HCT116 (cell line): ENCODE results near the gene CYP1A2.

Experiments
- CEBPB ChIP-seq: IDR thresholded peaks from 2 replicates; pipeline ENCODE4 v1.6.1; 2012; ENCODE audit warnings: low read depth
- EGR1 ChIP-seq: IDR thresholded peaks from 2 replicates; pipeline ENCODE4 v1.6.1; 2012; ENCODE audit warnings: low read depth
- EZH2 ChIP-seq: fragments of 200-600 bp; sonication (generic); IDR thresholded peaks from 2 replicates; pipeline ENCODE4 v1.6.1; 2017; ENCODE audit warnings: antibody characterized with exemption, mixed run types
- POLR2A ChIP-seq: IDR thresholded peaks from 2 replicates; pipeline ENCODE4 v1.7.0; 2011; ENCODE audit warnings: borderline replicate concordance; ENCODE audit not compliant: insufficient read depth, insufficient read length; ENCODE audit errors: extremely low read depth
- POLR2AphosphoS5 ChIP-seq: IDR thresholded peaks from 2 replicates; pipeline ENCODE4 v1.6.1; 2011; ENCODE audit warnings: mild to moderate bottlenecking, low read depth, low read length, moderate library complexity
- RAD21 ChIP-seq: IDR thresholded peaks from 2 replicates; pipeline ENCODE4 v1.6.1; 2012; ENCODE audit warnings: low read depth, mild to moderate bottlenecking
- SRF ChIP-seq: IDR thresholded peaks from 2 replicates; pipeline ENCODE4 v1.6.1; 2012; ENCODE audit warnings: low read depth
- TCF7L2 ChIP-seq: IDR thresholded peaks from 2 replicates; pipeline ENCODE4 v1.7.0; 2011; ENCODE audit warnings: borderline replicate concordance, inconsistent platforms; ENCODE audit not compliant: insufficient read depth, insufficient read length; ENCODE audit errors: extremely low read depth
- YY1 ChIP-seq: IDR thresholded peaks from 2 replicates; pipeline ENCODE4 v1.6.1; 2011; ENCODE audit warnings: low read length, low read depth, moderate library complexity, mild to moderate bottlenecking; ENCODE audit not compliant: insufficient replicate concordance; ENCODE audit errors: extremely low read depth
- ZNF274 ChIP-seq: fragments of 200-500 bp; sonication (Bioruptor generic); IDR thresholded peaks from 2 replicates; pipeline ENCODE4 v1.6.1; 2014; ENCODE audit warnings: mild to moderate bottlenecking, low read depth, low read length, inconsistent platforms
- TF ChIP-seq, protein P1 (sequence below), 3 experiments: fragments of 200-600 bp in 1 of 3; sonication (generic) in 1 of 3; IDR thresholded peaks in 2 of 3; conservative IDR thresholded peaks in 1 of 3; 2 replicates each; pipeline ENCODE4 v1.5.1; 2012 to 2017; ENCODE audit warnings: low read depth in 2 of 3, low read length in 2 of 3, antibody characterized with exemption in 1 of 3, borderline replicate concordance in 1 of 3, control low read depth in 1 of 3, mild to moderate bottlenecking in 1 of 3, mixed read lengths in 1 of 3, mixed run types in 1 of 3, moderate library complexity in 1 of 3; ENCODE audit not compliant: insufficient read depth in 1 of 3
- TF ChIP-seq, protein P2 (sequence below): IDR thresholded peaks from 2 replicates; pipeline ENCODE4 v1.6.1; 2012
- TF ChIP-seq, protein P3 (sequence below): IDR thresholded peaks from 2 replicates; pipeline ENCODE4 v1.6.1; 2012; ENCODE audit warnings: low read depth

DNA sequence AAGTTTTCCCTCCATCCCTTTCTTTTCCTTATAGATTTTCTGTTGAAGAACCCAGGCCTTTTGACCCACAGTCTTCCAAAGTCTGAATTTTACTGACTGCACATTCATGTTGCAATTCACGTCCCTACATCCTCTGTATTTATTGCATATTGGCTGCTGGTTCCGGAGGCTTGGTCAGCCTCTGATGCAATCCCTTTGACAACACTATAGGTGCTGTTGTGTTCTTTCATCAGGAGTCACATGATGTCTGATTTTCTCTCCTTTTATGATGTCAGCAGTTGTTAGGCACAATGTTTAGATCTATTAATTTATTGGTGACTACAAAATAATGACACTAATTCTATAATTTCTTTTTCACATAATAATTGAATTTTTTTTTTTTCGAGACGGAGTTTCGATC lies 32.0 kb upstream of the CYP1A2 start:
- TF ChIP-seq, protein P1, sequence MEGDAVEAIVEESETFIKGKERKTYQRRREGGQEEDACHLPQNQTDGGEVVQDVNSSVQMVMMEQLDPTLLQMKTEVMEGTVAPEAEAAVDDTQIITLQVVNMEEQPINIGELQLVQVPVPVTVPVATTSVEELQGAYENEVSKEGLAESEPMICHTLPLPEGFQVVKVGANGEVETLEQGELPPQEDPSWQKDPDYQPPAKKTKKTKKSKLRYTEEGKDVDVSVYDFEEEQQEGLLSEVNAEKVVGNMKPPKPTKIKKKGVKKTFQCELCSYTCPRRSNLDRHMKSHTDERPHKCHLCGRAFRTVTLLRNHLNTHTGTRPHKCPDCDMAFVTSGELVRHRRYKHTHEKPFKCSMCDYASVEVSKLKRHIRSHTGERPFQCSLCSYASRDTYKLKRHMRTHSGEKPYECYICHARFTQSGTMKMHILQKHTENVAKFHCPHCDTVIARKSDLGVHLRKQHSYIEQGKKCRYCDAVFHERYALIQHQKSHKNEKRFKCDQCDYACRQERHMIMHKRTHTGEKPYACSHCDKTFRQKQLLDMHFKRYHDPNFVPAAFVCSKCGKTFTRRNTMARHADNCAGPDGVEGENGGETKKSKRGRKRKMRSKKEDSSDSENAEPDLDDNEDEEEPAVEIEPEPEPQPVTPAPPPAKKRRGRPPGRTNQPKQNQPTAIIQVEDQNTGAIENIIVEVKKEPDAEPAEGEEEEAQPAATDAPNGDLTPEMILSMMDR (IDR thresholded peaks at IDR 0.05 in 2 of 3, conservative IDR thresholded peaks at IDR 0.05 in 1 of 3; ENCODE audit: borderline replicate concordance in 1 of 3, insufficient read depth in 1 of 3, low read depth in 2 of 3, low read length in 2 of 3), result no peak
- TF ChIP-seq POLR2AphosphoS5 (no peak), EZH2 (no peak), EGR1 (no peak), RAD21 (no peak), YY1 (no peak), SRF (no peak), POLR2A (no peak), ZNF274 (no peak), TCF7L2 (no peak), CEBPB (no peak)
- TF ChIP-seq, protein P2, sequence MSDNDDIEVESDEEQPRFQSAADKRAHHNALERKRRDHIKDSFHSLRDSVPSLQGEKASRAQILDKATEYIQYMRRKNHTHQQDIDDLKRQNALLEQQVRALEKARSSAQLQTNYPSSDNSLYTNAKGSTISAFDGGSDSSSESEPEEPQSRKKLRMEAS, result no peak
- TF ChIP-seq, protein P3, sequence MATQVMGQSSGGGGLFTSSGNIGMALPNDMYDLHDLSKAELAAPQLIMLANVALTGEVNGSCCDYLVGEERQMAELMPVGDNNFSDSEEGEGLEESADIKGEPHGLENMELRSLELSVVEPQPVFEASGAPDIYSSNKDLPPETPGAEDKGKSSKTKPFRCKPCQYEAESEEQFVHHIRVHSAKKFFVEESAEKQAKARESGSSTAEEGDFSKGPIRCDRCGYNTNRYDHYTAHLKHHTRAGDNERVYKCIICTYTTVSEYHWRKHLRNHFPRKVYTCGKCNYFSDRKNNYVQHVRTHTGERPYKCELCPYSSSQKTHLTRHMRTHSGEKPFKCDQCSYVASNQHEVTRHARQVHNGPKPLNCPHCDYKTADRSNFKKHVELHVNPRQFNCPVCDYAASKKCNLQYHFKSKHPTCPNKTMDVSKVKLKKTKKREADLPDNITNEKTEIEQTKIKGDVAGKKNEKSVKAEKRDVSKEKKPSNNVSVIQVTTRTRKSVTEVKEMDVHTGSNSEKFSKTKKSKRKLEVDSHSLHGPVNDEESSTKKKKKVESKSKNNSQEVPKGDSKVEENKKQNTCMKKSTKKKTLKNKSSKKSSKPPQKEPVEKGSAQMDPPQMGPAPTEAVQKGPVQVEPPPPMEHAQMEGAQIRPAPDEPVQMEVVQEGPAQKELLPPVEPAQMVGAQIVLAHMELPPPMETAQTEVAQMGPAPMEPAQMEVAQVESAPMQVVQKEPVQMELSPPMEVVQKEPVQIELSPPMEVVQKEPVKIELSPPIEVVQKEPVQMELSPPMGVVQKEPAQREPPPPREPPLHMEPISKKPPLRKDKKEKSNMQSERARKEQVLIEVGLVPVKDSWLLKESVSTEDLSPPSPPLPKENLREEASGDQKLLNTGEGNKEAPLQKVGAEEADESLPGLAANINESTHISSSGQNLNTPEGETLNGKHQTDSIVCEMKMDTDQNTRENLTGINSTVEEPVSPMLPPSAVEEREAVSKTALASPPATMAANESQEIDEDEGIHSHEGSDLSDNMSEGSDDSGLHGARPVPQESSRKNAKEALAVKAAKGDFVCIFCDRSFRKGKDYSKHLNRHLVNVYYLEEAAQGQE, result no peak
